NT2/D1 (cell line): ENCODE results near the gene FNDC1.

Source experiments
- SUZ12 ChIP-seq: IDR thresholded peaks from 2 replicates; pipeline ENCODE4 v1.6.1; 2011; ENCODE audit not compliant: insufficient read length, insufficient read depth; ENCODE audit errors: extremely low read depth
- YY1 ChIP-seq: IDR thresholded peaks from 2 replicates; pipeline ENCODE4 v1.6.1; 2011; ENCODE audit not compliant: insufficient read length, insufficient read depth

- no peak for TF ChIP-seq YY1
- no peak for TF ChIP-seq SUZ12
Measured at GRCh38 chr6:159260208-159260607, 91.0 kb downstream of the FNDC1 start.
